A172 (cell line): ENCODE data around the gene TLE3. TPM values are rescaled to one million over a fixed set of nuclear protein-coding genes. Genes with fewer than 3 reads are reported as not detected.
A peak's percentile ranks its signal among the peaks of the same experiment; 100 is the strongest.

Source experiments
- DNase-seq: peaks from one replicate; pipeline ENCODE4 v3.0.0-alpha.2; 2015; ENCODE audit warnings: low spot score
- total RNA-seq: library from RNA; depleted of rRNA; stranded (reverse); fragments of >200 nt; shearing (Covaris generic); gene quantifications from 2 replicates; pipeline ENCODE4 v1.2.3, GENCODE V29; 2014

Gene TLE3
- total RNA-seq, 1 experiment from 2014 or later = 0.59 TPM

GRCh38 chr15:70048578-70049514 is 48.9 kb downstream of the TLE3 start:
- no peak for DNase-seq

DNA sequence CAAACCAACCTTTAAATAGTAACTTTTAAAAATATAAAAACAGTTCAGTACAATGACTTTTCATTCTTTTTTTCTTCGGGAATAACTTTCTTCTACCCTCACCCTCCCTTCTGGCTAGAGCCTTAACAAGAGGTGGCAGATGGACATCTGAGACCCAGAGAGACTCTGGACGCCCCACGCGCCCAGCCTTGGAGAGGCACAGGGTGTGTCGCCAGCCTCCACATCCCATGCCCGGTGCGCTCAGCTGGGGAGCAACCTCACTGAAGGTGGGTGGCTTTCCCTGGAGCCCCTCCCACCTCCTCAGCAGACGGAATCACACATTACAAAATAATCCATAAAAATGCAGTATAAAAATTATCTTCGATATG is 49.5 kb downstream of the TLE3 start:
- DNase-seq = no peak

DNA sequence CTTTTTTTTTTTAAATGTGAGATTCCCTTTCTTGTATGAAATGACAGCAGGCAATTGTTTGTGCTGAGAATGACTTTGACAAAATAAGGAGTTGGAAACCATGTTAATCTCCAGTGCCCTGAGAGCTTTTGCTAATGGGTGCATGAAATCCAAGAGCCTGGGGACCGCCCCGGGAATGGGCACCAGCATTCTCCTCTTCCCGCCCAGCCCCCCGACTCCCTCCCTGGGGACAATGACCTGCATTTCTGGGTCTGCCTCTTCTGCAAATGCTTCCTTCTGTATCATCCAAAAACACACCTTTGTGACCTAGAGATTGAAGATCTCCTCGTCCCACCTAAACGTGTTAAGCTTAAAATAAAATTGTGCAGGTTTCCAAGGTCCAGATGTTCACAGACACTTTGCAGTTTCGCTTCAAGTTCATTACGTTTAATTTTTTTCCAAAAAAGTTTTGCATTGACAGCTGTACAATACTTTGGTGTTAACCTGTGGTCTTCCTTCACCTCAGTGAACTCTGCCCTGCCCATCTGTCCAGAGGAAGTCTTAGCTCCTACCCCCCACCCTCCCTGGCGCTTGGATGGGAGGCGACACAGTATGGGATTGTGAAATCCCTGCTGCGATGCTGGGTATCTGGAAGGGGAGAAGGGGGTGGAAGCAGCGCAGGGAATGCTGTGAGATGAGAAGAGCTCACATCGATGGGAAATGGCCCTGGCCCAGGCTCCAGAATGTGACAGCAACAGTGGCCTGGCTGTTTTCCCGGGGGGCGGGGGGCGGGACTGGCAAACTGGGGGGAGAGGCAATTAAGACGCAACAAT is 50.1 kb downstream of the TLE3 start:
- no peak for DNase-seq

DNA sequence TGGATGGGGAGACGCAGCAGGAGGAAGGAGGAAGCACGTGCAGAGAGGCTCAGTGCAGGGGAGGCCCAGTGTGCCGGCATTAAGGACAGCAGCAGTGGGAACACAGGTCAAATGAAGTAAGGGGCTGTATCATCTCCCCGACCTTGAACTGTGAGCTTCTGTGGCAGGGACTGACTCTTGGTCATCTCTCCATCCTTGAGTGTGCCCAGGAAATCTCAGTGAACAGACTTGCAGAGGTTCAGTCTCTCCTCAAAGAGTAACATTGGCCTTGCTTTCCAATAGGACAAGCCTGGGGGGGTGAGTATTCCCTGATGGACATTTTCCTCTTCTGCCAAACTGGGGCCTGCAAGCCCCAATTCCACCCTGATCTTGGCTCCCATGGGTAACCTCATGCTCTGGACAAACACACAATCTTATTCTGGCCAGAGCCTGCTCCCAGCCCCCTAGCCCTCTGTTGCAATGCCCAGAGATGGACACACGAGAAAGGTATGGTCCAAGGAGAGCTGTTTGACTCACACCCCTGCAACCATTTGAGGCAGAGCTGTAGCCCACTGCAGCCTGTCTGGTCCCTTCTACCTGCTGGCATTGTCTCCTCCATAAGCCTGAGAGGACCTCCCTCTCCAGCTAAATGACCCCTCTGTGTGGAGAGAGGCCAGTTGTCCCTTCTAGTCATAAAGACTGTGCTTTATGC is 50.9 kb downstream of the TLE3 start:
- DNase-seq = no peak

DNA sequence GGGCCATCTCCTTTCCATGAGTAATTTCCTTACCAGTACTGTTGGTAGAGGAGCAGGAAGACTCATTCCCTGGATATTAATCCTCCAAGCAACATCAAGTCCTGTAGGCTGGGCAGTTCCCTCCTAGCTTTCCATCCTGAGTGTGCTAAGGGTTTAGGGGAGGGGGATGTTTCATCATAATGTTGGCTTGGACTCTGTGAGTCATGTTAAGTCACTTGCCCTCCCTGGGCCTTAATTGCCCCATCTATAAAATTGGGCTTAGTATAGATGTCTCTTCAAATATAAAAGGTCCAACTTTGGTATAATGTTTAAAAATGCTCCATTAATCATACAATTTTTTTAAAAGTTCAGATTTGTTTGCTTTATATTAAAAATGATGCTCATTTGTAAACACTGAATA is 52.7 kb downstream of the TLE3 start:
- DNase-seq = no peak

DNA sequence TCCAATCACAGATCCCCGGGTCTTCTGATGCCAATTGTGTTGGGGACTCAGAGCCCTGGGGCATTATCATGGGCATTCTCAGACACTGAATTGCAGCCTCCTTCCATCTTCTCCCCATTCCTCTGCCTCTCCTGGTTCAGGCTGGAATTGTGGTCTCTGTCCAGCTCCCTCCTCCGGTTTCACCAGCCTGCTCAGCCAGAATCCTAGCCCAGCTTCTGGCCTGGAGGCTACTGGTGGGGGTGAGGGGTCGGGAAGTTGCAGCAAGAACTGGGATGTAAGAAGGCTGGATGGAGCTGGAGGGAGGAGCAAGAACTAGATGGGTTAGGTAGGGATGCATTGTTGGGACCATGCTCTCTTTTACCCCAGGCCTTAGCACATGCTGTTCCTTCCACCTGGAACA is 53.5 kb downstream of the TLE3 start:
- DNase-seq = no peak

GRCh38 chr15:70043590-70043989 is 54.1 kb downstream of the TLE3 start:
- DNase-seq = no peak

- no peak for DNase-seq
Measured at GRCh38 chr15:70042553-70043214, 55.0 kb downstream of the TLE3 start.

DNA sequence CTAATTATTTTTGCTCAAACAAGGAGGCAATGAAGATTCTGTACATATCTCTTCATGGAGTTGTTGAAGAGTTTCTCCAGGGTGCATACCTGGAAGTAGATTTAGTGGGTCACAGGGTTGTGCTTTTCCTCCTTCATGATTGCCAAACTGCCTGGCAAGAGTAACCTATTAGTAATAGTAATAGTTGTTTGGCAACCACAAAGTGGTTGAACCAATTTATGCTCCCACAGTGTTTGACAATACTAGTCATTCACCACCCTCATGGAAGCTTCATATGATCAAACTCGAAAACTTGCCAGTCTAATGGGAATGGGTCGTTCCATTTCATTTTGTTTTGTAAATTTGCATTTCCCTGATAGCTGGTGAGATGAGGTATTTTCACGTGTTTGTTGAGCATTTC is 57.8 kb downstream of the TLE3 start:
- DNase-seq = no peak

DNA sequence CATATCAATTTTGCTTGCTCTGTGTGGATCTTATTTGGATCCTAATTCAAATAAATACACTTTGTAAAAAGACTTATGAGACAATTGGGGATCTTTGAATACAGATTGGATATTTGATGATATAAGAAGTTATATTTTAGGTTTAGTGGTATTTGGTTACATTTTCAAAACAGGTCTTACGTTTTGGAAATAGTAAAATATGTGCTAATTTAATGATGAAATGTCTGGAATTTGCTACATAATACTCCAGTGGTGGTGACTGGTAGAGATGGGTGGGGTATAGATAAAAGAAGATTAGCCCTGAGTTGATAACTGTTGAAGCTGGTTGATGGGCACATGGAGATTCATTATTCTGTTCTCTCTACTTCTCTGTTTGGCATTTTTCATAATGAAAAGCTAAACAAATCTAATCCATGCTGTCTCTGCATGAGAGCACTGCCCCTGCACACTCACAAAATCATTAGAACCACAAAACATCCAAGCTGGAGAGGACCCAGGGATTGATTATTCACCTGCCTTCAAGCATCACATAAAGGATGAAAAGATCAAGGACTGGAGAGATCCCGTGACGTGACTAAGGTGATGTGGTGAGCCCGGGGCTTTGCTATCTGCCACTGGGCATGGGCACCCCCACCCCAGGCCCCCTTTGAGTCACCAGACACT is 58.9 kb downstream of the TLE3 start:
- DNase-seq = no peak

- no peak for DNase-seq
Measured at GRCh38 chr15:70037292-70037640, 60.5 kb downstream of the TLE3 start.

- DNase-seq = no peak
Measured at GRCh38 chr15:70036585-70037291, 61.0 kb downstream of the TLE3 start.

DNA sequence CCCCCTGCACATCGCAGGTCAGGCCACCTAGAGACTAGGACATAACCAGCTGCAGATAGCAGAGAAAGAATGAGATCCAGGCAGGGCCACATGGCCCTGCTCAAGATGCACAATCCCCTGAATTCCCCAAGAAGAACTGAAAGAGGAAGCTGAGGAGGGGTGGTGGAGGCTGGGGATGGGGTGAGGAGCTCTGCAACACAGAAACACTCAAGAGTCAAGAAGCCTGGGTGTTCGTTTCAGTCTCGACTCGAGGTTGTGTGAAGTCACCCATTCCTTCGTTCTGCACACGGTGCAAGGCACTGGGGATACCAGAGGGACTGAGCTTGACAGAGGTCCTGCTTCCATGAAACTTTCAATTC is 62.0 kb downstream of the TLE3 start:
- DNase-seq = no peak

DNA sequence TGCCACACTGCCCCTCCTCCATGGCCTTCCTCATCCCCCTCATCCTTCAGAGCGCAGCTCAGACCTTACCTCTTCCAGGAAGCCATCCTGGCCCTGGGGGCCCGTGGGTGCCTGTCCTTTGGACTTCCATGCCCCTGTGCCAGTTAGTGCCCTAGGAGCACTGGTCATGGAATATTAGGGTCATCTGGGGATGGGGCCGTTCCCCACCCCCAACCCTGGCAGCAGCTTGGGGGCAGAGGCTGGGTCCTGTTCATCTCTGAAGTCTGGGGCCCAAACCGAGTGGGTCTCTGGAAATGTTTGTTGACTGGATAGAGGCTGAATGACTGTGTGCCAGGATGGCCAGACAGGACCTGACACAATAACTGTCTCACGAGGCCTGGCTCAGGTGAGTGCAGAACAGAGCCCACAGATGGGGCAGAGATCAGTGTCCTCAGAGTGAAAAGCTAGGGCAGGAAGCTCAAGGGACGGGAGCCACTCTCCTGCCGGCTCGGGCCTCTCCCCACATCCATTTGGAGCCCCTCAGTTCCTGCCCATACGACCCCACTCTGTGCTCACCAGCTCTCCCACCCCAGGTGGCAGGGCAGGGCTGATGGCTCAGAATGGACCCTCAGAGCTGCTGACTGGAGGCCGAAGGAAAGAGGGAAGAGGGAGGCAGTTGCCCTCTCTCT is 62.5 kb downstream of the TLE3 start:
- no peak for DNase-seq

- DNase-seq = no peak
Measured at GRCh38 chr15:70034596-70034995, 63.1 kb downstream of the TLE3 start.

DNA sequence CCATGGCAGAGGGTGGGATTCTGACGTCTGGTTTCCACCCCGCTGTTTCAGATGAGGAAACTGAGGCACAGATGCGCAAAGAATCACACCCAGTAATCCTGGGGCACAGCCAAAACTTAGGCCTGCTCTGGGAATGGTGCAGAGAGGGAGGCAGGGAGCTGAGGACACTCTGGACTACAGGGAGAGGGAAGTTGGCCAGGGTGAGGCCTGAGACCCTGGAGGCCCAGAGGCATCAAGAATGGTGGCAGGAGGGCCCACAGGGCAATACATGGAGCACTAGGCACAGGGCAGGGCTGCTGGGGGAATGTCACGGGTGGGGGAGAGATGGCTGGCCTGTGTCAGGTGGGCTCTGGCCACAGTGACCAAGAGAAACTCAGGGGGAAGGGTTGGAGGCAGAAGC is 63.6 kb downstream of the TLE3 start:
- no peak for DNase-seq

- peak; percentile 38 for DNase-seq
Measured at GRCh38 chr15:70033529-70034140, 64.1 kb downstream of the TLE3 start.

DNA sequence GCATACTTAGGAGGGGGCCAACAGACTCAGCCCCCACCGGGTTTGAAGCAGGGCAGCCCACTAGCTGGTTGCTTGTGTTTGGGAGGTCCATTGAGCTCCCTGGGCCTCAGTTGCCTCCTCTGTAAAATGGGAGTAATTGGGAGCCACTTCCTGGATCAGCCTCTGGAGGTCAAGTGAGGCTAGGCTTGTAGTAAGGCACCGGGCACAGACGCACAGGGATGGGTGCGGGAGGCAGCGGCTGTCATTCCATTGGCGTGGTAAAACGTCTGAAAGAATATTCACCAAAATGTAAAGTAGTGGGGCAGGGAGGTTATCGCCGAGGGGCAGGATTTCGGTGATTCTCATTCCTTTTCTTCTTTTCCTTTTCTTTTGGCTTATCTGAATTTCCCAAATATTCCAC is 64.6 kb downstream of the TLE3 start:
- no peak for DNase-seq

DNA sequence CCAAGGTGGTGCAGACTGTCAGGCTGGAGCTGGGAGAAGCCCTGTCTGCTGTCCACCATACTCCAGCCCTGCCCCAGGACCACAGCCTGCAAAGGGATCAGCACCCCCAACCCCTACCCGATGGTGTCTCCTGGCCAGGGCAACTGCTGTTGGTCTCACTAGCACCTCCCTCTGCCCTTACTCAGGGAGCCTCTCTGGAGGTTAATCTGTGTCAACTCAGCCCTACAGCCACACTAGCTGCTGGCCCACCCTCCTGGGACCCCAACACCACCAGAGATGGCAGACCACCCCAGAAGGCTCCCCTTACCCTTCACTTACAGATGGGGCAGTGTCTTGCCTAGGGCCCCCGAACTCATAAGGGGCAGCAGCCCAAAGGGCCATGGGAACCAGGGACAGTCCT is 65.2 kb downstream of the TLE3 start:
- no peak for DNase-seq

GRCh38 chr15:70031713-70032112 is 66.0 kb downstream of the TLE3 start:
- DNase-seq = no peak
